ENCODE data around the gene PTPN20. TPM values are rescaled to one million over a fixed set of nuclear protein-coding genes. Genes with fewer than 3 reads are reported as not detected.

The PTPN20 gene
- polyA plus RNA-seq, 2 of the 4 experiments (the other 2 are of a cell fraction): 5.3 to 8.1 TPM

GRCh38 chr10:47027108-47027783 is 116.0 kb downstream of the PTPN20 start:
- Histone ChIP-seq H3K9me3 (no peaks in the 10 kb centered on the region), H3K4me2 (no peak overlapping the region), H3K4me1 (no peaks in the 10 kb centered on the region), H3K4me3 (no peak overlapping the region), H3K27ac (no peak overlapping the region)
- WGBS (ENCODE audit: missing lambda C conversion rate): 40% methylated on average over 8 of the region's 9 CpGs
- no peak for TF ChIP-seq ZFP36 (IDR thresholded peaks at IDR 0.05; ENCODE audit: borderline replicate concordance, partially characterized antibody)
- ChIA-PET CTCF (interaction anchor here (3.0 to 4.0 kb wide), 3 partner anchors 8 to 313 kb away, joined by 8 to 131 read pairs (median 42); no protein-coding TSS in a partner anchor), POLR2A (no interaction called here)
- DNase-seq (ENCODE audit: low read depth in 1 of 2, low spot score in 1 of 2): no peak
- no peak for ATAC-seq
- FAIRE-seq: no peak

- ChIA-PET POLR2A (no interaction called here), CTCF (interaction anchor here (1.6 to 4.0 kb wide), 4 partner anchors 20 to 312 kb away, joined by 6 to 131 read pairs (median 16); no protein-coding TSS in a partner anchor)
- WGBS (ENCODE audit: missing lambda C conversion rate): 37% methylated on average over 6 of the region's 8 CpGs
- Histone ChIP-seq H3K9me3 (no peaks in the 10 kb centered on the region), H3K27ac (no peak overlapping the region), H3K4me3 (no peak overlapping the region), H3K4me1 (no peaks in the 10 kb centered on the region), H3K4me2 (no peak overlapping the region)
- FAIRE-seq: no peak
- ATAC-seq: no peak
- TF ChIP-seq KDM5A (IDR thresholded peaks at IDR 0.05) (no peak), RCOR1 (IDR thresholded peaks at IDR 0.05; ENCODE audit: low read depth, low read length) (no peak), RARB (CRISPR knock-in tag; IDR thresholded peaks at IDR 0.05) (no peak)
- no peak for DNase-seq (ENCODE audit: low read depth in 1 of 2, low spot score in 1 of 2)
Measured at GRCh38 chr10:47027784-47028260, 116.6 kb downstream of the PTPN20 start.

DNA sequence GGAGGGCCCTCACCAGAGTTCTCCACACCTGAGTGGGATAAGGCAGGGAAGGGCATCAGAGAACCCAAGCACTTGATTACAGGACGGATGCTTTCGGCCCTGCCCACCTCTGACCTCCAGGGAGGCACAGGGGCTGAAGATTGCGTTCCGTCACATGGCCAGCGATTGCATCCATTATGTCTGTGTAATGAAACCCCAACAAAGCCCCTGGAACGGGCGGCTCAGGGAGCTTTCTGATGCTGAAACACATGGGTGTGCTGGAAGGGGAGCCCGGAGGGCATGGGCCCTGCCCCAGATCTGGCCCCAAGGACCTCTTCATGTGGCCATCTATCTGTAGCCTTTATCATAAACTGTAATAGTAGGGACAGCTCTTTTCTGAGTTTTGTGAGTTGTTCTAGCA is 117.2 kb downstream of the PTPN20 start:
- no peaks in the 10 kb centered on the region for H3K9me3 ChIP-seq
- DNase-seq (ENCODE audit: low read depth in 1 of 2, low spot score in 1 of 2): no peak
- no peak for FAIRE-seq
- WGBS (ENCODE audit: missing lambda C conversion rate): 77% methylated on average over 7 of the region's 8 CpGs
- no peak for ATAC-seq
- TF ChIP-seq PBX3 (IDR thresholded peaks at IDR 0.05) (no peak), CBX2 (IDR thresholded peaks at IDR 0.05; ENCODE audit: borderline replicate concordance, low read depth) (no peak), ZC3H11A (IDR thresholded peaks at IDR 0.05) (no peak), PHF8 (IDR thresholded peaks at IDR 0.05; ENCODE audit: borderline replicate concordance, low read depth) (no peak), JUNB (IDR thresholded peaks at IDR 0.05) (no peak), USF2 (IDR thresholded peaks at IDR 0.05) (no peak)
- H3K4me2 ChIP-seq: no peak overlapping the region
- CTCF ChIA-PET: interaction anchor here (1.6 to 3.0 kb wide), 3 partner anchors 19 to 312 kb away, joined by 6 to 24 read pairs (median 8); no protein-coding TSS in a partner anchor
- no peak overlapping the region for H3K27ac ChIP-seq
- no peak overlapping the region for H3K4me3 ChIP-seq
- POLR2A ChIA-PET: no interaction called here
- no peaks in the 10 kb centered on the region for H3K4me1 ChIP-seq

GRCh38 chr10:47029181-47030009 is 118.2 kb downstream of the PTPN20 start:
- no peaks in the 10 kb centered on the region for H3K4me1 ChIP-seq
- H3K27ac ChIP-seq: no peak overlapping the region
- WGBS (ENCODE audit: missing lambda C conversion rate): 64% methylated on average over 13 of the region's 13 CpGs
- FAIRE-seq (no peak), DNase-seq (ENCODE audit: low read depth in 1 of 2, low spot score in 1 of 2) (no peak), ATAC-seq (no peak)
- H3K4me3 ChIP-seq: no peak overlapping the region
- CTCF ChIA-PET: interaction anchor here (0.9 to 3.0 kb wide), 5 partner anchors 9 to 311 kb away, joined by 3 to 24 read pairs (median 6); no protein-coding TSS in a partner anchor
- TF ChIP-seq RCOR1 (IDR thresholded peaks at IDR 0.05; ENCODE audit: low read depth, low read length): no peak
- TF ChIP-seq, protein P1, sequence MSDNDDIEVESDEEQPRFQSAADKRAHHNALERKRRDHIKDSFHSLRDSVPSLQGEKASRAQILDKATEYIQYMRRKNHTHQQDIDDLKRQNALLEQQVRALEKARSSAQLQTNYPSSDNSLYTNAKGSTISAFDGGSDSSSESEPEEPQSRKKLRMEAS (IDR thresholded peaks at IDR 0.05): no peak
- TF ChIP-seq, protein P2, sequence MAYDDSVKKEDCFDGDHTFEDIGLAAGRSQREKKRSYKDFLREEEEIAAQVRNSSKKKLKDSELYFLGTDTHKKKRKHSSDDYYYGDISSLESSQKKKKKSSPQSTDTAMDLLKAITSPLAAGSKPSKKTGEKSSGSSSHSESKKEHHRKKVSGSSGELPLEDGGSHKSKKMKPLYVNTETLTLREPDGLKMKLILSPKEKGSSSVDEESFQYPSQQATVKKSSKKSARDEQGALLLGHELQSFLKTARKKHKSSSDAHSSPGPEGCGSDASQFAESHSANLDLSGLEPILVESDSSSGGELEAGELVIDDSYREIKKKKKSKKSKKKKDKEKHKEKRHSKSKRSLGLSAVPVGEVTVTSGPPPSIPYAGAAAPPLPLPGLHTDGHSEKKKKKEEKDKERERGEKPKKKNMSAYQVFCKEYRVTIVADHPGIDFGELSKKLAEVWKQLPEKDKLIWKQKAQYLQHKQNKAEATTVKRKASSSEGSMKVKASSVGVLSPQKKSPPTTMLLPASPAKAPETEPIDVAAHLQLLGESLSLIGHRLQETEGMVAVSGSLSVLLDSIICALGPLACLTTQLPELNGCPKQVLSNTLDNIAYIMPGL (CRISPR knock-in tag; IDR thresholded peaks at IDR 0.05; ENCODE audit: borderline replicate concordance): no peak
- no peak for TF ChIP-seq EP300 (IDR thresholded peaks at IDR 0.05)
- no peak for TF ChIP-seq HES2 (IDR thresholded peaks at IDR 0.05)
- TF ChIP-seq BHLHE40 (IDR thresholded peaks at IDR 0.05; ENCODE audit: low read depth, low read length): no peak
- no peak for TF ChIP-seq HOXB5 (CRISPR knock-in tag; IDR thresholded peaks at IDR 0.05)
- no peak for TF ChIP-seq CBX8 (IDR thresholded peaks at IDR 0.05)
- TF ChIP-seq ZFP36 (IDR thresholded peaks at IDR 0.05; ENCODE audit: borderline replicate concordance, partially characterized antibody): no peak
- TF ChIP-seq NFE2L2 (conservative IDR thresholded peaks at IDR 0.05; ENCODE audit: low read length): no peak
- TF ChIP-seq RARB (CRISPR knock-in tag; IDR thresholded peaks at IDR 0.05): no peak
- no peak for TF ChIP-seq KDM5A (IDR thresholded peaks at IDR 0.05)
- POLR2A ChIA-PET: no interaction called here
- no peaks in the 10 kb centered on the region for H3K9me3 ChIP-seq
- H3K4me2 ChIP-seq: no peak overlapping the region
